ENCODE data around the gene ALDOC.

- no peak for TF ChIP-seq CTCF (IDR thresholded peaks at IDR 0.05; ENCODE audit: low read length)
- no peak for TF ChIP-seq EZH2 (IDR thresholded peaks at IDR 0.05; ENCODE audit: borderline replicate concordance, low read length)
Observed at GRCh38 chr17:28528327-28529012, 48.2 kb downstream of the ALDOC start.
